Measurements from ENCODE around the gene ASB8.

DNA sequence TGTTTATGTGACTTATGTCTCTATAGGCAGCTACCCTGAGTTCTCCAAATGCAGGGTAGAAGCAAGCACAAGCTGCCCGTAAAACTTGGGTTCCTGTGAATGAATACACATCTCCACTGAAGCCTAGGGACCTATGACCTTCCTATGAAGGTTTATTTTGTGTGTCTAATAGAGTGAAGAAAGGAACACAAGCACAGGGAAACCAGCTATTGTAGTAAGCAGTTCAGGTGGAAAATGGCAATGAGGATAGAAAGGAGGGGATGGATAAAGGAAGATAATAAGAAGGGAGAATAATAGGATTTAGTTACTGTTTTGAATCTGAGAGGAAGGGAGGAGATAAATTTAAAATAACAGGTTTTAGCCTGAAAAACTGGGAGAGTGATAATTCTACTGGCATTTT lies 35.8 kb downstream of the ASB8 start:
- TF ChIP-seq POLR2AphosphoS5 (IDR thresholded peaks at IDR 0.05; ENCODE audit: low read depth, low read length) (no peak), POLR2A (IDR thresholded peaks at IDR 0.05; ENCODE audit: low read depth, low read length) (no peak)

All from GM12891 (cell line).